ENCODE results near the gene USP7.

The USP7 gene

DNA sequence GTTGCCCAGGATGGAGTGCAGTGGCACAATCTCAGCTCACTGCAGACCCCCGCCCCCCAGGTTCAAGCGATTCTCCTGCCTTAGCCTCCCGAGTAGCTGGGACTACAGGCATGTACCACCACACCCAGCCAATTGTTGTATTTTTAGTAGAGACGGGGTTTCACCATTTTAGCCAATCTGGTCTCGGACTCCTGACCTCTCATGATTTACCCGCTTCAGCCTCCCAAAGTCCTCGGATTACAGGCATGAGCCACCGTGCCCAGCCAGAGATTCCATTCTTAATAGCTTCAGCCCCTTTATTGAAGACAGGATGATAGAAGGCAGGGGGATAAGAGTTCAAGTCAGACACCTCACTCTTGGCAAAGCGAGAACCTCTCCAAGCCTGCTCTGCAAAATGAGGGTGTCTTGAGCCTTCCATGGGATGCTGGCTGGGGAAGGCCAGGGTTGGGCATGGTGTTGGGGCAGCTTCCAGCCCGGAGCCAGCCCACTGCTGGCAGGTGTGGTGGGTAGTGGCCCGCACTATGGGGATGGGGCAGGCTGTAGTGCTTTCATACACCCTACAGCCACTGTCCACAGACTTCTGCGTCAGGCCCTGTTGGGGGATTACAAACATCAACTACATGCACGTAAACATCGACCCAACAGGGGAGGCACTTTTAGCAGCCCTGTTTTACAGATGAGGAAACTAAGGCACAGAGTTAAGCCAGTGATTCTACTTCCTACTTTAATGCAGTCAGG lies 98.4 kb downstream of the USP7 start:
- no peak for DNase-seq (ENCODE audit: low spot score)
- Histone ChIP-seq H3K36me3 (replicated peaks in 1 of 2; ENCODE audit: control insufficient read depth in 2 of 2, insufficient read depth in 2 of 2, low read length in 2 of 2) (peaks cover 8 to 38% of the 10 kb centered on the region in 2 donors), H3K4me2 (ENCODE audit: insufficient read depth, low read length, poor library complexity, severe bottlenecking) (no peak overlapping the region), H2BK120ac (ENCODE audit: low read depth, low read length) (no peak overlapping the region), H3K18ac (ENCODE audit: low read length) (peak overlapping the region; percentile 12), H4K91ac (ENCODE audit: low read depth, low read length, poor library complexity) (no peak overlapping the region), H2AFZ (ENCODE audit: low read length) (no peak overlapping the region), H2BK5ac (ENCODE audit: low read length) (no peak overlapping the region), H3K27ac (replicated peaks; ENCODE audit: low read length) (no peak overlapping the region), H3K4me3 (ENCODE audit: low read length in 2 of 2) (no peak overlapping the region), H3K9ac (ENCODE audit: low read depth, low read length, poor library complexity) (peak overlapping the region; percentile 50), H3K23ac (ENCODE audit: low read depth, low read length, poor library complexity) (no peak overlapping the region), H3K4me1 (ENCODE audit: control insufficient read depth in 2 of 2, insufficient read depth in 1 of 2, low read depth in 1 of 2, low read length in 2 of 2) (peaks cover 24 to 28% of the 10 kb centered on the region in 2 donors), H3K79me1 (ENCODE audit: low read depth, low read length) (peaks cover 13% of the 10 kb centered on the region), H3K14ac (ENCODE audit: low read length) (no peak overlapping the region), H3K4ac (ENCODE audit: low read length) (no peak overlapping the region), H4K8ac (ENCODE audit: low read depth, low read length) (no peak overlapping the region), H2BK12ac (ENCODE audit: low read length) (no peak overlapping the region), H3K9me3 (replicated peaks in 1 of 2; ENCODE audit: control insufficient read depth in 2 of 2, insufficient read depth in 1 of 2, low read depth in 1 of 2, low read length in 2 of 2) (peaks cover 0 to 2% of the 10 kb centered on the region in 2 donors), H2BK15ac (ENCODE audit: low read length) (no peak overlapping the region), H2AK5ac (ENCODE audit: low read depth, low read length) (no peak overlapping the region), H3K27me3 (ENCODE audit: control insufficient read depth in 3 of 3, insufficient read depth in 3 of 3, low read depth in 1 of 3, low read length in 3 of 3) (no peaks in the 10 kb centered on the region)
- WGBS, 2 donors (ENCODE audit: extremely low coverage in 2 of 2, insufficient read length in 2 of 2, insufficient replicate concordance in 1 of 2): no CpG with 5 or more reads among the region's 14 CpGs

DNA sequence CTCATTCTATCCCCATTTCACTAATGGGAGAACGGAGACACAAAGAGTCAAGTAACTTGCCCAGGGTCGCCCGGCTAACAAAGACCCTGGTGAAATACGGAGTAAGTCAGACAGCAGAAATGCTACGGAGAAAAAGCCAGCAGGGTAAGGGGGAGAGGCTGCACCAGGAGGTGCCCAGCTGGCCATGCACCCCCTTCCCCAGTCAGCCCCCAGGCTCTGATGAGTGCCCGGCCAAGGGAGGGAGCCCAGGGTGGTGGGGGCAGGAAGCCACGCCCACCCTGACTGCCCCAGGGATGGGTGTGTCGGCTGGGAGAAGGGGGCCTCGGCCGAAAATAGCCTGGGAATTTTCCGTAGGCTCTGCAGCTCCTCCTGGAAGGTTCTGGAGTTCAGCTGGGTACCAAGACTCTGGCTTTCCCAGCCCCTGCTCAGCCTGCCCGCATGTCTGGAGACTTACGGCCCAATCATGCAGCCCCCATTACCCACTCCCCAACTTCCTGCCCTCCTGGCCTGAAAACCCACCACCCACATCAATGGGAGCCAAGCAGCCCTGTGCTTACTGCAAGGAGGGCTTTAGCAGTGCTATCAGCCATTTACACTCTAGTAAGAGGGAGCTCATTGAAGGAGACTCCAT lies 99.1 kb downstream of the USP7 start:
- peak overlapping the region; percentile 80 for H3K18ac ChIP-seq (ENCODE audit: low read length)
- peaks cover 0 to 2% of the 10 kb centered on the region in 2 donors for H3K9me3 ChIP-seq (replicated peaks in 1 of 2; ENCODE audit: control insufficient read depth in 2 of 2, insufficient read depth in 1 of 2, low read depth in 1 of 2, low read length in 2 of 2)
- H4K91ac ChIP-seq (ENCODE audit: low read depth, low read length, poor library complexity): no peak overlapping the region
- peak overlapping the region; percentile 57 for H3K14ac ChIP-seq (ENCODE audit: low read length)
- no peak overlapping the region for H3K4ac ChIP-seq (ENCODE audit: low read length)
- no peak overlapping the region for H4K8ac ChIP-seq (ENCODE audit: low read depth, low read length)
- no peak overlapping the region for H3K4me2 ChIP-seq (ENCODE audit: insufficient read depth, low read length, poor library complexity, severe bottlenecking)
- H2BK5ac ChIP-seq (ENCODE audit: low read length): no peak overlapping the region
- H3K23ac ChIP-seq (ENCODE audit: low read depth, low read length, poor library complexity): no peak overlapping the region
- peaks cover 18% of the 10 kb centered on the region for H3K79me1 ChIP-seq (ENCODE audit: low read depth, low read length)
- H2AK5ac ChIP-seq (ENCODE audit: low read depth, low read length): peak overlapping the region; percentile 71
- H3K27me3 ChIP-seq (ENCODE audit: control insufficient read depth in 3 of 3, insufficient read depth in 3 of 3, low read depth in 1 of 3, low read length in 3 of 3): no peaks in the 10 kb centered on the region
- no peak overlapping the region for H2BK12ac ChIP-seq (ENCODE audit: low read length)
- peaks cover 21 to 28% of the 10 kb centered on the region in 2 donors for H3K4me1 ChIP-seq (ENCODE audit: control insufficient read depth in 2 of 2, insufficient read depth in 1 of 2, low read depth in 1 of 2, low read length in 2 of 2)
- H3K36me3 ChIP-seq (replicated peaks in 1 of 2; ENCODE audit: control insufficient read depth in 2 of 2, insufficient read depth in 2 of 2, low read length in 2 of 2): peaks cover 10 to 44% of the 10 kb centered on the region in 2 donors
- H3K4me3 ChIP-seq (ENCODE audit: low read length in 2 of 2): no peak overlapping the region
- H3K9ac ChIP-seq (ENCODE audit: low read depth, low read length, poor library complexity): peak overlapping the region; percentile 82
- no CpG with 5 or more reads among the region's 13 CpGs for WGBS, 2 donors (ENCODE audit: extremely low coverage in 2 of 2, insufficient read length in 2 of 2, insufficient replicate concordance in 1 of 2)
- DNase-seq (ENCODE audit: low spot score): no peak
- peak overlapping the region; percentile 11 for H3K27ac ChIP-seq (replicated peaks; ENCODE audit: low read length)
- no peak overlapping the region for H2AFZ ChIP-seq (ENCODE audit: low read length)
- H2BK120ac ChIP-seq (ENCODE audit: low read depth, low read length): no peak overlapping the region
- H2BK15ac ChIP-seq (ENCODE audit: low read length): no peak overlapping the region

DNA sequence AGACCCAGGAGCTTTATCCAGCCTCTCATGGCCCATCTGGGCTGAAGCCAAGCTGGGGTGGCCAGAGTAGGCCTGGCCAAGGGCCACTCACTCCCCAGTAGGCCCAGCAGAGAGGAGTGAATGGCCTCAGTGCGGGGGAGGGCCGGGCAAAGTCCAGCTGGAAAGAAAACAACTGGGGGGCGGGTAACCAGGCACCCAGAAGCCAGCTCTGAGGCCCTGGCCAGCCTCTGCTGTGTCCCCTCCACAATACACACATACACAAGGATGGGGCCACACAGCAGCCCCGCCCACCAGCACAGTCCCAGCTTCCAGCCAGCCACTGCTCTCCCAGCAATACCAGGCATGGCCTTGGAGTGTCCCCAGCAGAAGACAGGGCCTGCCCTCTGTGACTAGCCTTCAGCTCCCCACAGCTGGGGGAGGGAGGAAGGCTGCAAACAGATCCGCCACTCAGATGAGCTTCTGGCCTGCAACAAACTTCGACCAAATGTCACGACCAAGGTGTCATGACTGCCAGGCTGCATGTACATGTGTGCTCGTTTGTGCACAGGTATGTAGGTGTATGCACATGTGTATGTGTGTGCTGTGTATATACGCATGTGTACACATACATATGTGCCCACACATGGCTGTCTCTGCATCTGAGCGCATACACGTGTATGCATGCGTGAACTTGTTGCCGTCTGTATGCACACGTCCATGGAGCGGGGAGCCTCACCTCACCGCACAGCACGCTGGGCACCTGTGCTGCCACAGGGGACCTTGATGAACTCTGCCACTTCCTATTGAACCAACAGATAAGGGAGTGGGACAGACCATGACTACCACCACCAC lies 99.9 kb downstream of the USP7 start:
- Histone ChIP-seq H2AFZ (ENCODE audit: low read length) (no peak overlapping the region), H3K79me1 (ENCODE audit: low read depth, low read length) (peaks cover 25% of the 10 kb centered on the region), H2BK15ac (ENCODE audit: low read length) (no peak overlapping the region), H3K14ac (ENCODE audit: low read length) (peak overlapping the region; percentile 98), H3K4ac (ENCODE audit: low read length) (no peak overlapping the region), H2BK120ac (ENCODE audit: low read depth, low read length) (no peak overlapping the region), H3K23ac (ENCODE audit: low read depth, low read length, poor library complexity) (peak overlapping the region; percentile 87), H2BK5ac (ENCODE audit: low read length) (peak overlapping the region; percentile 88), H3K18ac (ENCODE audit: low read length) (peak overlapping the region; percentile 82), H4K91ac (ENCODE audit: low read depth, low read length, poor library complexity) (no peak overlapping the region), H3K9me3 (replicated peaks in 1 of 2; ENCODE audit: control insufficient read depth in 2 of 2, insufficient read depth in 1 of 2, low read depth in 1 of 2, low read length in 2 of 2) (peaks cover 0 to 2% of the 10 kb centered on the region in 2 donors), H3K4me2 (ENCODE audit: insufficient read depth, low read length, poor library complexity, severe bottlenecking) (no peak overlapping the region), H3K4me1 (ENCODE audit: control insufficient read depth in 2 of 2, insufficient read depth in 1 of 2, low read depth in 1 of 2, low read length in 2 of 2) (peaks cover 16 to 26% of the 10 kb centered on the region in 2 donors), H2BK12ac (ENCODE audit: low read length) (no peak overlapping the region), H2AK5ac (ENCODE audit: low read depth, low read length) (peak overlapping the region; percentile 54), H3K4me3 (ENCODE audit: low read length in 2 of 2) (peak overlapping the region in 1 of 2 donors; percentile 61), H3K27ac (replicated peaks; ENCODE audit: low read length) (peak overlapping the region; percentile 11), H3K9ac (ENCODE audit: low read depth, low read length, poor library complexity) (peak overlapping the region; percentile 71), H4K8ac (ENCODE audit: low read depth, low read length) (no peak overlapping the region), H3K36me3 (replicated peaks in 1 of 2; ENCODE audit: control insufficient read depth in 2 of 2, insufficient read depth in 2 of 2, low read length in 2 of 2) (peaks cover 17 to 52% of the 10 kb centered on the region in 2 donors), H3K27me3 (ENCODE audit: control insufficient read depth in 3 of 3, insufficient read depth in 3 of 3, low read depth in 1 of 3, low read length in 3 of 3) (no peaks in the 10 kb centered on the region)
- WGBS, 2 donors (ENCODE audit: extremely low coverage in 2 of 2, insufficient read length in 2 of 2, insufficient replicate concordance in 1 of 2): no CpG with 5 or more reads among the region's 17 CpGs
- no peak for DNase-seq (ENCODE audit: low spot score)
